HPDE6-E6E7 (cell line): ENCODE data around the gene HHATL.

Source experiments
- DNase-seq: peaks from one replicate; pipeline ENCODE4 v3.0.0; 2011; ENCODE audit warnings: missing footprints; ENCODE audit errors: extremely low spot score

The HHATL gene

GRCh38 chr3:42698216-42698910, 4.2 kb downstream of the HHATL start:
- DNase-seq, result no peak

DNA sequence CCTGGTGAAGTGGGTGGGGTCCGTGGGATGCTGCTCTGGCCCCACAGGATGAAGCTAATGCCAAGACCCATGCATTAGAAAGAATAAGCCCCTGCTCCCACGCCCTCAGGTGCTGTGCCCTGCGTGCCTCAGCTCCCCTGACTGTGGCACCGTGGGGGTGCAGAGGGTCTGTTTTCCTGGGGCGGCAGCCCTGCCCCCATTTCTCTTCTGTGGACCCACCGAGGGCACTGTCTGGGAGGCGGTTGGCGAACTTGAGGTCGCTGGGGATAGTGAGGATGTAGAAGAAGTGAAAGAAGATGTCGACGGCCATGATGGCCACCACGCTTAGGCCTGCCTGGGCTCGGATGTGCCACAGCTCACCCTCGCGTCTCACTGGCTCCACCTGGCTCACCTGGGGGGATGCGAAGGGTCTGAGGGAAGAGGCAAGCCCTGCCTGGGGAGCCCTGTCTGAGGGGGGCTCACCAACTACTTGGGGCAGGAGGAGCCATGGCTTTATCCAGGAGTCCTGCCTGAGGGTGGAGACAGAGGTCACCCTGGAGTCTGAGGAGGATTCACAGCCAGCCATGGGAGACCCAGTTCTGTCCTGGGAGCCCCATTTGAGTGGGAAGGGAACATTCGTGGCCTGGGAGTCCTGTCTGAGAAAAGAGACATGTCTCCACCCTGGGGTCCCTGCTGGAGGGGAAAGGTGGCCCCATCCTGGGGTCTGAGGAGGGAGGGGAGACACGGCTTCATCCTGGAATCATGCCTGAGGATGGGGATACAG, 5.1 kb downstream of the HHATL start:
- no peak for DNase-seq

GRCh38 chr3:42696356-42697288, 6.0 kb downstream of the HHATL start:
- no peak for DNase-seq

GRCh38 chr3:42694366-42694765, 8.2 kb downstream of the HHATL start:
- no peak for DNase-seq

- DNase-seq, result no peak
Observed at GRCh38 chr3:42693530-42693930, 9.1 kb downstream of the HHATL start.

DNA sequence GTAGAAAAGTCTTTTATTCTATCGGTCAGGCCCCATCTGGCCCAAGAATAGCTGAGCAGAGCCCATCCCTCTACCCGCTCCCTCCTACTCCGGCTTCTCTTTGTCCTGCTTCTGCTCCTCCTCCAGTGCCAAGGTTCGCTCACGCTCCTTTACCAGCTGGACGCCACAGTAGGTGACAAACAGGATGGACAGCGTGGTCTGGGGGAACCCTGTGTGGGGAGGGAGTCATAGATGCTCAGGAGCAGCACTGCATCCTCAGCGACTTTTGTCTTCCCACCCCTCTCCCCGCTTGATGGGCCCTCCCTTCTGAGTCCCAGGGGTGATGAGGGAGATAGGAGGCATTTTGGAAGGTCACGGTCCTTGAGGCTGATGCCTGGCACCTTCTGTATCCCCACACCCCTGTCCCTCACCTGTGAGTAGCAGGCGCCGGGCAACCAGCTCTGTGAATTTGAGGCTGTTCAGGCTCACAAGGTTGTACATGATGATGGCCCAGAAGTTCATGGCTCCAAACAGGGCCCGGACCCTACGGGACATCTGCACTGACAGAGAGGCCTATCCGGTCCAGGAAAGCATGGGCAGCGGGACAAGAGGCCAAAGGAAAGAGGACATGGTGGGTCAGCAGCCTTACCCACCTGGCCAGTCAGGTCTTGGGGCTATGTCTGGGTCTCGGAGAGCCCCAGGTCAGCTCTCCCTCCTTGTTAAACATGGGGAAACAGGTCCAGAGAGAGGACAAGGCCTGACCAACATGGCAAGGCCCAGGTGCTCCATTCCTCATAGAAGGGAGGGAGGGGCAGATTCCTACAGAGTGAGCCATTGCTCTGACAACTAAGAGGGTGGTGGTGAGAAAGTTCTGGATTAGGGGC, 9.7 kb downstream of the HHATL start:
- no peak for DNase-seq

DNA sequence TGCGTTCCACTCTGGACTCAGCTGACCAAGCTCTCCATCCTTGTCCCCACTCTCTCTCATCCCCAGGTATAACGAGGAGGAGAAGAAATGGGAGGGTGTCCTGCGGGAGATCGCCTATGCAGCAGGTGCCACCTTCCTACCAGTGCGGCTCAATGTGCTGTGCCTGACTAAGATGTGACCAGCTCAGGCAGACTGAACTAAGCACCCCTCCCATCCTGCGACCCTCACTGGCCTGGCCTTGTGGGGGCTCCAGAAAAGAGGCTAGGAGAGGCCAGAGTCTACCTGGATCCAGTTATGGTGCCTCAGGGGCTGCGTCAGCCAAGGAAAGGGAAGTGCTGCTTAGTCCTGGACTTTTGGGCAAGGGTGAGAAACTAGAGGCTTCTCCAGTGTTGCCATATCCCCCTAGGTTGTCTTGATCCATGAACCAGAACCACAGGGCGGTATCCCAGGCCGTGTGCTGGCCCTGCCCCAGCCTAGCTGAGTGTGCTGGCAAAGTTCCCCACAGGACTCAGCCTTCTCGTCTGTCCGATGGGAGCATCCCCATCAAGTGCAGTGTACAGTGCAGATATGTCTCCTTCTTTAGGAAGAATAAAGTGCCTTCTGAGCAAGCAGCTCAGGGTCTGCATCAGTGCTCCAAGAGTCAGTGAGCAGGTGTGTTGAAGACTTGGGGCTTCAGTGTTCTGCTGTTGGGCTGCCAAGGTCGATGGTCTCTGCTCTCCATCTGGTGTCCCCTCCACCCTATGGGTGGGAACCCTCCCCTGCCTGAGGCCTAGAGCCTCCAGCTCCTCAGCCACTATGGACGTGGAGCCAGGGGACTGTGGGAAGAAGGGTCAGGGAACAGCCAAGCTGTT, 10.6 kb downstream of the HHATL start:
- DNase-seq, result no peak

DNA sequence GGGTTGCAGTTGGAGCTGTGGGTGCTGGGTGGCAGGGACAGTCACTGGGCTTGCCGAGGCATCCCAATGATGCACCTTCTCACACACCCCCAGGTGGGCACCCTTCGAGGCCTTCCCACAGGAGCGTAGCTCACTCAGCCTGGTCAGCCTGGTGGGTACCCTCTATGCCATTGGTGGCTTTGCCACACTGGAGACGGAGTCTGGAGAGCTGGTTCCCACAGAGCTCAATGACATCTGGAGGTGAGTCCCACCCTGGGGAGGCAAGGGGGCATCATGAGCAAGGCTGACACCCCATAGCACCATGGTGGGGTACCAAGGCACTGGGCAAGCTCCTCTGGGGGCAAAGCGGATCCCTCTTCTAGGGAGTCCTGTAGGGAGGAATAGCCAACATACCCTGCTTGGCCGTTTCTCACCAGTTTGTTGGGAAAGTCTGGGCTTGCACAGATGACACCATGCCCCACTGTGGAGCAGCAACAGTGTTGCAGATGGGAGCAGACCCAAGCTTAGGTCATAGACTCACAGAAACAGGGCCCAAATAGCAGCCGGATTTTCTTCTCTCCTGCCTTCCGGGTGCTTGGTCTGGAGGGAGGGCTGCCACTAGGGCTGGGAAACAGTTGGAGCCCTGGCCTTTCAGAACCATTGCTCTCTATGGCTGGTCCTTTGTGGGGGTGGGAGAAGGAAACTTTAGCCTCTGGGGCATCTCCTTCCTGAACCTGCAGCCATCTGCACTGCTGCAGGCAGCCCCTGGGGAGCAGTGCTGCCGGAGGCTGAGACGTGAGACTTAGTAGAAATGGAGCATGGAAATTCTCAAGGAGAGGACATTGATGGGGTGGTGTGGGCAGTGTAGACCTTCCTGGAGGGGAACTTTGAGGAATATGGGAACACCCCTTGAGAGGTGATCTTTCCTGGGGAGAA, 11.6 kb downstream of the HHATL start:
- DNase-seq, result no peak

DNA sequence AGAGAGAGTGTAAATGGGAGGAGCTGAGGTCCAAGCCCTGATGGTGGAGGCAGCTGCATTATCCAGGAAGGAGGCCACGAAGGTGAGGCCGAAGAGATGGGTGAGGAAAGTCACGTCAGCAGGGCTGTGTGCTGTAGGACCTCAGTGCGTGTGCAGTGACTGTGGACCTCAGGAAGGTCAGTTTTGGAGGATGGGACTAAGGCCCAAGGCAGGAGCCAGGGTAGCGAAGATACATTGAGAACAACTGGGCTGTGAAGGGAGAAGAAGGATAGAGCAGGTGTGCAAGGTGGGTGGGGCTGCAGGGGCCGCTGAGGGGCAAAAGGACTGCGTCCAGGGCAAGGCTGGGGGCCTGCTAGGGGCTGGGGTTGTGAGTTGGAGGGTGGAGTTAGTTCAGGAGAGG, 12.4 kb downstream of the HHATL start:
- DNase-seq, result no peak

GRCh38 chr3:42689421-42690014, 13.1 kb downstream of the HHATL start:
- no peak for DNase-seq

DNA sequence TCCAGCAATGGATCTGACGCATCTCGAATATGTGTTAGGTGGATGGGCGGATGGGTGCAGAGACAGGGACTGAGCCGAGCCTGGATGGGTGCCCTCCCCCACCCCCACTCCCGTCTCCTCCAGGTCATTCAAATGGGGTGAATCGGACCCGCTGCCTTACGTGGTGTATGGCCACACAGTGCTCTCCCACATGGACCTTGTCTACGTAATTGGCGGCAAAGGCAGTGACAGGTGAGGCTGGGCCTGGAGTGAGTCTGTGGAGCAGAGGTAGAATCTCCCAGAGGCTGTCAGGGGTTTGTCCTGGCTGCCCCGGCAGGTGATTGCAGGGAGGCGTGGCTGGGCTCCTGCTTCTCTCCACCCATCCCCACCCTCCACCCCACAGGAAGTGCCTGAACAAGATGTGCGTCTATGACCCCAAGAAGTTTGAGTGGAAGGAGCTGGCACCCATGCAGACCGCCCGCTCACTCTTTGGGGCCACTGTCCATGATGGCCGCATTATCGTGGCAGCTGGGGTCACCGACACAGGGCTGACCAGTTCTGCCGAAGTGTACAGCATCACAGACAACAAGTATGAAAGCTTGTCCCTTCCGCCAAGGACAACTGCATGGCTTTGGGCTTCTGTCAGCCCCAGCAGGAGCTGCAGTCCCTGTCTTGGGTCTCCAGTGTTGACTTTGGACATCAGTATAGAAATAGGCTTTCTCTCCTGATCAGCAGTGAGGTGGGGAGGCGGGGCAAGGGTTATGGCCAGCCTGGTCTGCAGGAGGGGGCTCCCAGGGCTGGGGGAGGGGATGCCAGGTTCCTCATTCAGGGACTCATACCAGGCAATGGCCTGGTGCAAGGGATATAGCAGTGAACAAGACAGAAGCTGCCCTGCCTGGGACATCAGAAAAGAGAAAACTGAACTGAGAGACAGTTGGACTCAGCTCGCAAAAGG, 13.8 kb downstream of the HHATL start:
- no peak for DNase-seq

GRCh38 chr3:42688016-42688415, 14.6 kb downstream of the HHATL start:
- no peak for DNase-seq

DNA sequence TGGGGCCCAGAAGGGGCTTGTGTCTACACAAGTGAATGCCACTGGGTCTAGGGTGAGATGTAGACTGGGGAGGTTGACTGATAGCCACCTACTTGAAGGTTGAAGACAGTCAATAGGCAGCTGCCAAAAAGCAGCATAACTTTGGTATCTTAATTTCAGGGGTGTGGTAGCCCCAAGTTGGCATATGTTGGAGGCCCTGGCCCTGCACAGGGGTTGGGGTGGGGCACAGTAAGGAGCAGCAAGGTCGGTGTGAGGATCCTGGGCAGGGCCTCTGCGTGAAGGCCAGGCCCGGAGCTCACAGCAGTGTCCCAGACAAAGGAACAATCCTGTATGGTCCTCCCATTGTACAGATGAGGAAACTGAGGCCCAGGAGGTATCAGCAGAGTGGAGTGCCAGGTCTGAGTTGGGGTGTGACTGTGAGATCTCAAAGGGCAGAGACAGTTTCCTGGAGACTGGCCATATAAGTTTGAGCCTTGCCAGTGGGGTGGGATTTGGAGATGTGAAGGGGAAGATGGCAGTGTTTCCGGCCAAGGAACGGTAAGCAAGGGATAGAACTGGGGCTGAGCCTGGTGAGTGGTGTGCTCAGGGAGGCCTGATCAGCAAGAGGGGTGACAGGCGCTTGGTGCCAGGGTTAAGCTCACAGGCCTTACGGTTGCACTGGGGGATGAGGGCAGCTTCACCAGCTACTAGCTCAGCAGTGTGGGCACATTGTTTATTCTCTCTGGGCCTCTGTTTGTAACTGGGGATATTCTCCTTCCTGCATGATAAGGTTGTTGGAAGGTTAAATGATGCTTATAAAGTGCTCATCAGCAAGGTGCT, 15.6 kb downstream of the HHATL start:
- DNase-seq, result no peak

DNA sequence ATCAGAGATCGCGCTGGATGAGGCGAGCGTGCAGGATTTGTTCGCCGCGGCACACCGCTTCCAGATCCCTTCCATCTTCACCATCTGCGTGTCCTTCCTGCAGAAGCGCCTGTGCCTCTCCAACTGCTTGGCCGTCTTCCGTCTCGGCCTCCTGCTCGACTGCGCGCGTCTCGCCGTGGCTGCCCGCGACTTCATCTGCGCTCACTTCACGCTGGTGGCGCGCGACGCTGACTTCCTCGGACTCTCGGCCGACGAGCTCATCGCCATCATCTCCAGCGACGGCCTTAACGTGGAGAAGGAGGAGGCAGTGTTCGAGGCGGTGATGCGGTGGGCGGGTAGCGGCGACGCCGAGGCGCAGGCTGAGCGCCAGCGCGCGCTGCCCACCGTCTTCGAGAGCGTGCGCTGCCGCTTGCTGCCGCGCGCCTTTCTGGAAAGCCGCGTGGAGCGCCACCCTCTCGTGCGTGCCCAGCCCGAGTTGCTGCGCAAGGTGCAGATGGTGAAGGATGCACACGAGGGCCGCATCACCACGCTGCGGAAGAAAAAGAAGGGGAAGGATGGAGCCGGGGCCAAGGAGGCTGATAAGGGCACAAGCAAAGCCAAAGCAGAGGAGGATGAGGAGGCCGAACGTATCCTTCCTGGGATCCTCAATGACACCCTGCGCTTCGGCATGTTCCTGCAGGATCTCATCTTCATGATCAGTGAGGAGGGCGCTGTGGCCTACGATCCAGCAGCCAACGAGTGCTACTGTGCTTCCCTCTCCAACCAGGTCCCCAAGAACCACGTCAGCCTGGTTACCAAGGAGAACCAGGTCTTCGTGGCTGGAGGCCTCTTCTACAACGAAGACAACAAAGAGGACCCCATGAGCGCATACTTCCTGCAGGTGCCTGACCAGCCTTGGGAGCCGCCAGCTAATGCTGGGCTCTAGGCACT, 16.4 kb downstream of the HHATL start:
- no peak for DNase-seq

DNA sequence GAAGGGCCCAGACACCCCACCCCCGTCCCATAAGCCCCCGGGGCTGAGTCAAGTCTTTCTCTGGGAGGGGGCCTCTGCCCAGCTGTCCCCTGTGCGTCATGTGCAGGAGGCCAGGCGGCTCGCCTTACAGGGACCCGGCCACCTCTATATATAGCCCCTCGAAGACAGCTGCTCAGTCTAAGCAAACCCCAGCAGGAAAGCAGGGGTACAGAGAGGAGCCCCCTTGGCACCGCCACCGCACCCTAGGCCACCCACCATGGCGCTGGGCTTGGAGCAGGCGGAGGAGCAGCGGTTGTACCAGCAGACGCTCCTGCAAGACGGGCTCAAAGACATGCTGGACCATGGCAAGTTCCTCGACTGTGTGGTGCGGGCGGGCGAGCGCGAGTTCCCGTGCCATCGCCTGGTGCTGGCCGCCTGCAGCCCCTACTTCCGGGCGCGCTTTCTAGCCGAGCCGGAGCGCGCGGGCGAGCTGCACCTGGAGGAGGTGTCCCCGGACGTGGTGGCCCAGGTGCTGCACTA, 17.2 kb downstream of the HHATL start, which contains the start of gene KLHL40:
Gene KLHL40, plus strand, starts transcription at position 175 of the 519 bp plus-strand sequence. Its CDS starts 82 bp downstream, at position 257.
- no peak for DNase-seq
